Lung microvascular endothelial cell (primary cell): ENCODE data around the gene RERE. TPM values are rescaled to one million over a fixed set of nuclear protein-coding genes. Genes with fewer than 3 reads are reported as not detected.
"Not testable (repeated sequence)": the region's sequence is repeated elsewhere in the genome, so short reads cannot be mapped to it uniquely, and the experiment has no call there.

Experiments
- DNase-seq, 2 donors: peaks; one replicate each; pipeline versions ENCODE4 v3.0.0 to v3.0.0-alpha.2; 2010; ENCODE audit warnings: low read depth in 2 of 2
- total RNA-seq: library from RNA; depleted of rRNA; stranded (reverse); fragments of >200 nt; gene quantifications from 2 replicates; pipeline ENCODE4 v1.2.1, GENCODE V29; 2014

Gene RERE
- total RNA-seq, 1 donor from 2014 or later: 86.5 TPM

GRCh38 chr1:8718850-8719361 lies 98.5 kb downstream of the RERE start:
- peak; percentile 8 to 21 for DNase-seq

GRCh38 chr1:8717148-8717547 lies 100.3 kb downstream of the RERE start:
- DNase-seq: no peak

- no peak for DNase-seq
Measured at GRCh38 chr1:8716238-8716637, 101.2 kb downstream of the RERE start.

- DNase-seq: no peak
Measured at GRCh38 chr1:8714173-8714572, 103.3 kb downstream of the RERE start.

GRCh38 chr1:8712413-8713231 lies 104.8 kb downstream of the RERE start:
- peak; percentile 93 to 95 for DNase-seq

- peak in 1 of 2 donors; percentile 54 for DNase-seq
Measured at GRCh38 chr1:8711873-8712412, 105.5 kb downstream of the RERE start.

GRCh38 chr1:8711151-8711550 lies 106.3 kb downstream of the RERE start:
- DNase-seq: peak; percentile 28 to 38

GRCh38 chr1:8708259-8708658 lies 109.2 kb downstream of the RERE start:
- no peak for DNase-seq

- peak; percentile 34 to 43 for DNase-seq
Measured at GRCh38 chr1:8706995-8707396, 110.4 kb downstream of the RERE start.

- no peak for DNase-seq
Measured at GRCh38 chr1:8706291-8706690, 111.1 kb downstream of the RERE start.

- DNase-seq: no peak
Measured at GRCh38 chr1:8704866-8705506, 112.5 kb downstream of the RERE start.

- DNase-seq: peak; percentile 94 to 97
Measured at GRCh38 chr1:8702850-8703810, 114.3 kb downstream of the RERE start.

GRCh38 chr1:8702472-8702849 lies 115.0 kb downstream of the RERE start:
- DNase-seq: no peak

GRCh38 chr1:8701794-8702471 lies 115.5 kb downstream of the RERE start:
- DNase-seq: peak; percentile 59 to 65

GRCh38 chr1:8699679-8700078 lies 117.8 kb downstream of the RERE start:
- no peak for DNase-seq

- DNase-seq: no peak
Measured at GRCh38 chr1:8698937-8699447, 118.4 kb downstream of the RERE start.

GRCh38 chr1:8698012-8698630 lies 119.3 kb downstream of the RERE start:
- DNase-seq: no peak

- not testable (repeated sequence) for DNase-seq
Measured at GRCh38 chr1:8695442-8695841, 122.0 kb downstream of the RERE start.

- DNase-seq: no peak
Measured at GRCh38 chr1:8693107-8693506, 124.3 kb downstream of the RERE start.

GRCh38 chr1:8691662-8692061 lies 125.8 kb downstream of the RERE start:
- DNase-seq: no peak
